ENCODE measurements around the gene CMC1.
A peak's percentile ranks its signal among the peaks of the same experiment; 100 is the strongest.

Gene CMC1

GRCh38 chr3:28299705-28300104, 58.3 kb downstream of the CMC1 start:
- no peak overlapping the region for H3K4me3 ChIP-seq (ENCODE audit: low read length)
- no peak for TF ChIP-seq CTCF (conservative IDR thresholded peaks at IDR 0.05; ENCODE audit: low read length)
- DNase-seq (ENCODE audit: low read depth) = no peak

- TF ChIP-seq CTCF (conservative IDR thresholded peaks at IDR 0.05; ENCODE audit: low read length) = no peak
- no peak overlapping the region for H3K4me3 ChIP-seq (ENCODE audit: low read length)
Measured at GRCh38 chr3:28300345-28300962, 59.0 kb downstream of the CMC1 start.

GRCh38 chr3:28301688-28302087, 60.3 kb downstream of the CMC1 start:
- no peak for TF ChIP-seq CTCF (conservative IDR thresholded peaks at IDR 0.05; ENCODE audit: low read length)
- no peak overlapping the region for H3K4me3 ChIP-seq (ENCODE audit: low read length)
- DNase-seq (ENCODE audit: low read depth) = no peak

More at GRCh38 chr3:28300345-28300962, 59.0 kb downstream of the CMC1 start:
- no peak for DNase-seq (ENCODE audit: low read depth)

- no peak overlapping the region for H3K4me3 ChIP-seq (ENCODE audit: low read length)
- DNase-seq (ENCODE audit: low read depth) = no peak
- TF ChIP-seq CTCF (conservative IDR thresholded peaks at IDR 0.05; ENCODE audit: low read length) = no peak
Measured at GRCh38 chr3:28308196-28308595, 66.8 kb downstream of the CMC1 start.

GRCh38 chr3:28315711-28316110, 74.3 kb downstream of the CMC1 start:
- TF ChIP-seq CTCF (conservative IDR thresholded peaks at IDR 0.05; ENCODE audit: low read length) = no peak
- H3K4me3 ChIP-seq (ENCODE audit: low read length) = no peak overlapping the region
- DNase-seq (ENCODE audit: low read depth) = no peak

- H3K4me3 ChIP-seq (ENCODE audit: low read length) = no peak overlapping the region
- no peak for TF ChIP-seq CTCF (conservative IDR thresholded peaks at IDR 0.05; ENCODE audit: low read length)
- no peak for DNase-seq (ENCODE audit: low read depth)
Measured at GRCh38 chr3:28316226-28316625, 74.8 kb downstream of the CMC1 start.

- no peak overlapping the region for H3K4me3 ChIP-seq (ENCODE audit: low read length)
- peak; percentile 40 for DNase-seq (ENCODE audit: low read depth)
- peak; percentile 74 for TF ChIP-seq CTCF (conservative IDR thresholded peaks at IDR 0.05; ENCODE audit: low read length)
Measured at GRCh38 chr3:28317438-28318022, 76.1 kb downstream of the CMC1 start.
